Liver (tissue), 9 donors: ENCODE measurements around the gene DTNB. TPM values are rescaled to one million over a fixed set of nuclear protein-coding genes. Genes with fewer than 3 reads are reported as not detected.

Experiments
- DNase-seq: peaks from one replicate; pipeline ENCODE4 v3.0.0-alpha.2; 2017; ENCODE audit warnings: low spot score
- H3K27ac ChIP-seq, 2 donors: one replicate each; pipeline ENCODE4 v1.7.0; 2013; ENCODE audit warnings: inconsistent platforms in 2 of 2, low read length in 2 of 2, control low read depth in 1 of 2, low read depth in 1 of 2, mild to moderate bottlenecking in 1 of 2
- H3K27me3 ChIP-seq, 4 donors: one replicate each; pipeline versions ENCODE4 v1.6.1 to v1.7.0; 2013; ENCODE audit warnings: low read length in 3 of 4, inconsistent platforms in 1 of 4, mild to moderate bottlenecking in 1 of 4, moderate library complexity in 1 of 4; ENCODE audit not compliant: control insufficient read depth in 4 of 4, insufficient read depth in 4 of 4
- H3K36me3 ChIP-seq, 4 donors: one replicate each; pipeline versions ENCODE4 v1.6.1 to v1.7.0; 2013; ENCODE audit warnings: low read length in 3 of 4, mild to moderate bottlenecking in 3 of 4, low read depth in 1 of 4, moderate library complexity in 1 of 4; ENCODE audit not compliant: control insufficient read depth in 4 of 4, insufficient read depth in 3 of 4
- H3K4me1 ChIP-seq, 4 donors: one replicate each; pipeline versions ENCODE4 v1.6.1 to v1.7.0; 2013; ENCODE audit warnings: low read length in 3 of 4, mild to moderate bottlenecking in 3 of 4, moderate library complexity in 1 of 4; ENCODE audit not compliant: control insufficient read depth in 4 of 4, insufficient read depth in 4 of 4
- H3K4me3 ChIP-seq, 3 donors: one replicate each; pipeline versions ENCODE4 v1.6.1 to v1.7.0; 2013; ENCODE audit warnings: low read length in 3 of 3, control low read depth in 1 of 3, low read depth in 1 of 3, mild to moderate bottlenecking in 1 of 3
- H3K9ac ChIP-seq, 2 donors: one replicate each; pipeline ENCODE4 v1.7.0; 2013; ENCODE audit warnings: low read length in 2 of 2, mild to moderate bottlenecking in 2 of 2, moderate library complexity in 2 of 2, control low read depth in 1 of 2, low read depth in 1 of 2
- H3K9me3 ChIP-seq, 4 donors: one replicate each; pipeline versions ENCODE4 v1.6.1 to v1.7.0; 2013; ENCODE audit warnings: low read length in 3 of 4; ENCODE audit not compliant: control insufficient read depth in 4 of 4
- EGR1 ChIP-seq, 2 donors: IDR thresholded peaks; 2 replicates each; pipeline ENCODE4 v1.6.1; 2016 to 2018; ENCODE audit warnings: antibody characterized with exemption in 2 of 2, low read depth in 2 of 2
- FOXA1 ChIP-seq: IDR thresholded peaks from 2 replicates; pipeline ENCODE4 v1.6.1; 2016; ENCODE audit warnings: antibody characterized with exemption
- GABPA ChIP-seq, 2 donors: IDR thresholded peaks in 1 of 2; conservative IDR thresholded peaks in 1 of 2; 2 replicates each; pipeline ENCODE4 v1.6.1; 2016; ENCODE audit warnings: antibody characterized with exemption in 2 of 2, mild to moderate bottlenecking in 1 of 2, moderate library complexity in 1 of 2
- HNF4A ChIP-seq, 2 donors: conservative IDR thresholded peaks; 2 replicates each; pipeline ENCODE4 v1.6.1; 2016; ENCODE audit warnings: antibody characterized with exemption in 2 of 2, mild to moderate bottlenecking in 2 of 2
- HNF4G ChIP-seq: IDR thresholded peaks from 2 replicates; pipeline ENCODE4 v1.6.1; 2016; ENCODE audit warnings: antibody characterized with exemption
- NR2F2 ChIP-seq: IDR thresholded peaks from 2 replicates; pipeline ENCODE4 v1.6.1; 2016; ENCODE audit warnings: antibody characterized with exemption
- RAD21 ChIP-seq, 2 donors: IDR thresholded peaks; 2 replicates each; pipeline ENCODE4 v1.6.1; 2016; ENCODE audit warnings: antibody characterized with exemption in 2 of 2, mild to moderate bottlenecking in 2 of 2
- RXRA ChIP-seq, 2 donors: IDR thresholded peaks; 2 replicates each; pipeline ENCODE4 v1.6.1; 2017 to 2018; ENCODE audit warnings: antibody characterized with exemption in 2 of 2, mild to moderate bottlenecking in 1 of 2
- SP1 ChIP-seq: IDR thresholded peaks from 2 replicates; pipeline ENCODE4 v1.6.1; 2018; ENCODE audit warnings: antibody characterized with exemption, mild to moderate bottlenecking
- TAF1 ChIP-seq: conservative IDR thresholded peaks from 2 replicates; pipeline ENCODE4 v1.6.1; 2016; ENCODE audit warnings: antibody characterized with exemption, mild to moderate bottlenecking
- WGBS: extraction: QIAGEN DNeasy Blood & Tissue Kit; methylation state at CpG from one replicate; pipeline ENCODE4 v1.1.7; 2013; 5-methylcytosine and 5-hydroxymethylcytosine counted together
- polyA plus RNA-seq, 2 donors: library from polyadenylated mRNA; stranded (reverse) in 1 of 2; unstranded in 1 of 2; fragments of 200-250 nt in 1 of 2; fragments of >200 nt in 1 of 2; fragmentation: Nextera tagmentation in 1 of 2; extraction: Ambion mirVana in 1 of 2; gene quantifications; one replicate each; pipeline versions ENCODE4 v1.2.1 to v1.2.3, GENCODE V29; 2013 to 2015
- total RNA-seq, 2 donors: library from RNA; depleted of rRNA; stranded (reverse); fragments of >200 nt; gene quantifications; one replicate each; pipeline ENCODE4 v1.2.3, GENCODE V29; 2014
- TF ChIP-seq, protein P1 (sequence below): IDR thresholded peaks from 2 replicates; pipeline ENCODE4 v1.6.1; 2016; ENCODE audit warnings: antibody characterized with exemption, mild to moderate bottlenecking
- TF ChIP-seq, protein P2 (sequence below): fragments of 150-350 bp; IDR thresholded peaks from 2 replicates; pipeline ENCODE4 v1.5.1; 2017; ENCODE audit warnings: improper control_type of control experiment, low read depth, low read length; ENCODE audit not compliant: missing input control
- TF ChIP-seq, protein P3 (sequence below): IDR thresholded peaks from 2 replicates; pipeline ENCODE4 v1.6.1; 2016; ENCODE audit warnings: antibody characterized with exemption
- donor health status: healthy.
- donor health status: healthy.
- donor health status: healthy.
- donor health status: healthy.
- donor health status: healthy.

Gene DTNB
- total and polyA plus RNA-seq, 4 donors, result 3.3 to 10.5 (median 6.4) TPM

DNA sequence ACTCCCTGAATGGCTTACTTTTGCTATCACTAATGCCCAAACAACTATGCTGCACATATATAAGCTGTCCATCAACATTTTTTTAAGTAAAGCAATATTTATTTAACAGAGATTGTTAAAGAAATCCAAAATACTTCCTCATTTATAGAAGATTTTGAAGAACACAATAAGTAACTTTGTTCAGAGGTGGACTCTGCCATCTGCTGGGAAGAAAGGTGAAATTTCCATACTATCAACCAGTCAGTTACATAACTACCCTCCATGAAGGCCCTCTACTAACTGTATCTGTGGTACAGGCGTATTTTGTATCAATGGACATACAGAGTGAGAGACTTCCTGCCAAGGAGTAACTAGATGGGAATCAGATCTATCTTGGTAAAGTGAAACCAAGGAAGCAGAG lies 106.0 kb downstream of the DTNB start:
- H3K4me1 ChIP-seq, result peaks cover 0 to 2% (median 0%) of the 10 kb centered on the region in 4 donors
- DNase-seq, result no peak
- no peaks in the 10 kb centered on the region for H3K27me3 ChIP-seq
- TF ChIP-seq SP1, result no peak
- TF ChIP-seq, protein P1, sequence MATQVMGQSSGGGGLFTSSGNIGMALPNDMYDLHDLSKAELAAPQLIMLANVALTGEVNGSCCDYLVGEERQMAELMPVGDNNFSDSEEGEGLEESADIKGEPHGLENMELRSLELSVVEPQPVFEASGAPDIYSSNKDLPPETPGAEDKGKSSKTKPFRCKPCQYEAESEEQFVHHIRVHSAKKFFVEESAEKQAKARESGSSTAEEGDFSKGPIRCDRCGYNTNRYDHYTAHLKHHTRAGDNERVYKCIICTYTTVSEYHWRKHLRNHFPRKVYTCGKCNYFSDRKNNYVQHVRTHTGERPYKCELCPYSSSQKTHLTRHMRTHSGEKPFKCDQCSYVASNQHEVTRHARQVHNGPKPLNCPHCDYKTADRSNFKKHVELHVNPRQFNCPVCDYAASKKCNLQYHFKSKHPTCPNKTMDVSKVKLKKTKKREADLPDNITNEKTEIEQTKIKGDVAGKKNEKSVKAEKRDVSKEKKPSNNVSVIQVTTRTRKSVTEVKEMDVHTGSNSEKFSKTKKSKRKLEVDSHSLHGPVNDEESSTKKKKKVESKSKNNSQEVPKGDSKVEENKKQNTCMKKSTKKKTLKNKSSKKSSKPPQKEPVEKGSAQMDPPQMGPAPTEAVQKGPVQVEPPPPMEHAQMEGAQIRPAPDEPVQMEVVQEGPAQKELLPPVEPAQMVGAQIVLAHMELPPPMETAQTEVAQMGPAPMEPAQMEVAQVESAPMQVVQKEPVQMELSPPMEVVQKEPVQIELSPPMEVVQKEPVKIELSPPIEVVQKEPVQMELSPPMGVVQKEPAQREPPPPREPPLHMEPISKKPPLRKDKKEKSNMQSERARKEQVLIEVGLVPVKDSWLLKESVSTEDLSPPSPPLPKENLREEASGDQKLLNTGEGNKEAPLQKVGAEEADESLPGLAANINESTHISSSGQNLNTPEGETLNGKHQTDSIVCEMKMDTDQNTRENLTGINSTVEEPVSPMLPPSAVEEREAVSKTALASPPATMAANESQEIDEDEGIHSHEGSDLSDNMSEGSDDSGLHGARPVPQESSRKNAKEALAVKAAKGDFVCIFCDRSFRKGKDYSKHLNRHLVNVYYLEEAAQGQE, result no peak
- peak; percentile 64 to 75 for TF ChIP-seq RAD21 (IDR thresholded peaks at IDR 0.05)
- TF ChIP-seq, protein P2, sequence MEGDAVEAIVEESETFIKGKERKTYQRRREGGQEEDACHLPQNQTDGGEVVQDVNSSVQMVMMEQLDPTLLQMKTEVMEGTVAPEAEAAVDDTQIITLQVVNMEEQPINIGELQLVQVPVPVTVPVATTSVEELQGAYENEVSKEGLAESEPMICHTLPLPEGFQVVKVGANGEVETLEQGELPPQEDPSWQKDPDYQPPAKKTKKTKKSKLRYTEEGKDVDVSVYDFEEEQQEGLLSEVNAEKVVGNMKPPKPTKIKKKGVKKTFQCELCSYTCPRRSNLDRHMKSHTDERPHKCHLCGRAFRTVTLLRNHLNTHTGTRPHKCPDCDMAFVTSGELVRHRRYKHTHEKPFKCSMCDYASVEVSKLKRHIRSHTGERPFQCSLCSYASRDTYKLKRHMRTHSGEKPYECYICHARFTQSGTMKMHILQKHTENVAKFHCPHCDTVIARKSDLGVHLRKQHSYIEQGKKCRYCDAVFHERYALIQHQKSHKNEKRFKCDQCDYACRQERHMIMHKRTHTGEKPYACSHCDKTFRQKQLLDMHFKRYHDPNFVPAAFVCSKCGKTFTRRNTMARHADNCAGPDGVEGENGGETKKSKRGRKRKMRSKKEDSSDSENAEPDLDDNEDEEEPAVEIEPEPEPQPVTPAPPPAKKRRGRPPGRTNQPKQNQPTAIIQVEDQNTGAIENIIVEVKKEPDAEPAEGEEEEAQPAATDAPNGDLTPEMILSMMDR, result peak; percentile 28
- no peak for TF ChIP-seq EGR1 (IDR thresholded peaks at IDR 0.05; ENCODE audit: low read depth in 2 of 2)
- no peak overlapping the region for H3K27ac ChIP-seq
- H3K9ac ChIP-seq, result no peak overlapping the region
- no peaks in the 10 kb centered on the region for H3K9me3 ChIP-seq
- H3K36me3 ChIP-seq, result no peaks in the 10 kb centered on the region
- WGBS, result 85% methylated on average over 1 of the region's 1 CpG
- H3K4me3 ChIP-seq, result no peak overlapping the region

DNA sequence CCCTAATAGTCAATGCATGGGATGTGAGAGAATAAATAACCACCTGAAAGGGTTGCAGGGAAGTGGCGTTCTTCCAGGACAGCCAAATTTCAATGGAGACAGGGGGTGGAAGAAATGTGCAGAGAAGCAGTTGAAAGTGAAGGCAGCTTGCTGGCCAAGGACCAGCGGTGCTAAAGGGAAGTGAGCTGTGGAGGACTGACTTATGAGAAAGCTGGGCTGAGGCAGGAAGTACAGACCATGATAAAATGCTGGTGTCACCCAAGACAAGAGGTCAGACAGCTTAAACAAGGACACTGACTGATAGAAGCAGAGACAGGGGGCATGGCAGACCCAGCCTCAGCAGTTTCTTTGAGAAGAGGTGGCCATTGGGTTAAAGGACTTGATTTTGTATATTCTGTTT lies 106.7 kb downstream of the DTNB start:
- H3K9ac ChIP-seq, result no peak overlapping the region
- H3K4me1 ChIP-seq, result peaks cover 0 to 2% (median 0%) of the 10 kb centered on the region in 4 donors
- H3K9me3 ChIP-seq, result no peaks in the 10 kb centered on the region
- H3K36me3 ChIP-seq, result no peaks in the 10 kb centered on the region
- no peak for DNase-seq
- no peak overlapping the region for H3K4me3 ChIP-seq
- WGBS, result 68% methylated on average over 2 of the region's 2 CpGs
- peak; percentile 72 for TF ChIP-seq NR2F2
- TF ChIP-seq TAF1, result no peak
- peak; percentile 44 to 52 for TF ChIP-seq RXRA (IDR thresholded peaks at IDR 0.05)
- TF ChIP-seq, protein P2, result no peak
- H3K27me3 ChIP-seq, result no peaks in the 10 kb centered on the region
- no peak overlapping the region for H3K27ac ChIP-seq

DNA sequence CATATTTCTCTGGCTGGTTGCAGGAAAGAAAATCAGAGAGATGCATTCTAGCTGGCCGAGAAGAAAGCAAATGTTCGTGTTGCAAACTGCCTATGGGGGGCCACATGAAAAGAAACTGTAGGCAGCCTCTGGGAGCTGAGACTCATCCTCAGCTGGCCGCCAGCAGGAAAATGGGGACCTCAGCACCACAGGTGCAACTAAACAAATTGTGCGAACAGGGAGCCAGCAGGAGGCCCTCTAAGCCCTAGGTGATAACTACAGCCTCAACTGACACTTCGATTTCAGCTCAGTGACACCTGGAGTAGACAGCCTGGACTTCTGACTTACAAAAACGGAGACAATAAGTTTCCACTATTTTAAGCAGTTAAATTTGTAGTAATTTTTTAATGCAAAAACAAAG lies 107.3 kb downstream of the DTNB start:
- Histone ChIP-seq H3K4me1 (peaks cover 0 to 2% (median 0%) of the 10 kb centered on the region in 4 donors), H3K27ac (no peak overlapping the region), H3K9ac (no peak overlapping the region), H3K9me3 (no peaks in the 10 kb centered on the region), H3K4me3 (no peak overlapping the region), H3K36me3 (no peaks in the 10 kb centered on the region), H3K27me3 (no peaks in the 10 kb centered on the region)
- 93% methylated on average over 6 of the region's 6 CpGs for WGBS
- DNase-seq, result no peak
- TF ChIP-seq FOXA1, result no peak
- TF ChIP-seq GABPA (IDR thresholded peaks at IDR 0.05 in 1 of 2, conservative IDR thresholded peaks at IDR 0.05 in 1 of 2), result no peak
- TF ChIP-seq HNF4G, result no peak
- TF ChIP-seq, protein P1, result no peak
- no peak for TF ChIP-seq HNF4A (conservative IDR thresholded peaks at IDR 0.05)
- TF ChIP-seq, protein P3, sequence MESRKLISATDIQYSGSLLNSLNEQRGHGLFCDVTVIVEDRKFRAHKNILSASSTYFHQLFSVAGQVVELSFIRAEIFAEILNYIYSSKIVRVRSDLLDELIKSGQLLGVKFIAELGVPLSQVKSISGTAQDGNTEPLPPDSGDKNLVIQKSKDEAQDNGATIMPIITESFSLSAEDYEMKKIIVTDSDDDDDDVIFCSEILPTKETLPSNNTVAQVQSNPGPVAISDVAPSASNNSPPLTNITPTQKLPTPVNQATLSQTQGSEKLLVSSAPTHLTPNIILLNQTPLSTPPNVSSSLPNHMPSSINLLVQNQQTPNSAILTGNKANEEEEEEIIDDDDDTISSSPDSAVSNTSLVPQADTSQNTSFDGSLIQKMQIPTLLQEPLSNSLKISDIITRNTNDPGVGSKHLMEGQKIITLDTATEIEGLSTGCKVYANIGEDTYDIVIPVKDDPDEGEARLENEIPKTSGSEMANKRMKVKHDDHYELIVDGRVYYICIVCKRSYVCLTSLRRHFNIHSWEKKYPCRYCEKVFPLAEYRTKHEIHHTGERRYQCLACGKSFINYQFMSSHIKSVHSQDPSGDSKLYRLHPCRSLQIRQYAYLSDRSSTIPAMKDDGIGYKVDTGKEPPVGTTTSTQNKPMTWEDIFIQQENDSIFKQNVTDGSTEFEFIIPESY, result no peak
- no peak for TF ChIP-seq RXRA (IDR thresholded peaks at IDR 0.05)
- TF ChIP-seq EGR1 (IDR thresholded peaks at IDR 0.05; ENCODE audit: low read depth in 2 of 2), result no peak
